ENCODE results near the gene ZSCAN20.

DNA sequence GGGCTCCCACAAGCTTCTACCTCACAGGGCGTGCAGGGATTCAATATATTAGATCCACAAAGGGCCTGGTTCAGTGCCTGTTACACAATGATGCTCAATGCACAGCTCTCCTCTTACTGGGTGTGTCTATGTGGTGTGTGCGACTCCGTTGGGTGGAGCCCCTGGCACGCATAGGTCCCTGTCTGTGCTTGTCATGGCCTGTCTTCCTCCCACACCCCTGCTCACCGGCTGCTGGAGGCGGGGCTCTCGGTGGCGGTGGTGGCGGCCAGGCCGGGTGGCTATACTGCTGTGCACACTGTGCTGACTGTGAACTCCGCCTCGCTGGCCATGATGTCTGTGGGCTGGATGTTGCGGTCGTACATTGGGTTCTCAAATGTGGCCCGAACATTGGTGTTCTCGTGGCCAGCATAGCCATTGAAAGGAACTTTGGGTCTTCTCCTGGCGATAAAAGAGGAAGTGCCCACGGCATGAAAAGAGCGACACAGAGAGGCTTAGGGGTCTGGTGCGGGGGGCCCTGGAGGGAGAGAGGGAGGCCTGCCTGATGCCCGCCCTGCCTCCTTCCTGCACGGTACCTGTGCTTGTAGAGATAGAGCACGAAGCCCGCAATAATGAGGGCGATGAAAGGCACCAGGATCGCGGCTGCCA is 46.9 kb downstream of the ZSCAN20 start:
- TF ChIP-seq CTCF (IDR thresholded peaks at IDR 0.05) (no peak), EP300 (IDR thresholded peaks at IDR 0.05) (no peak), POLR2A (IDR thresholded peaks at IDR 0.05) (no peak)

Data from tibial nerve (tissue), 4 donors.